Heart left ventricle (tissue), 13 donors: ENCODE data around the gene UBA6.

Experiments used
- POLR2A ChIP-seq, 2 donors: fragments of 450-650 bp; IDR thresholded peaks; one replicate each; pipeline ENCODE4 v1.6.1; 2017; ENCODE audit warnings: antibody characterized with exemption in 2 of 2, mild to moderate bottlenecking in 2 of 2, moderate library complexity in 2 of 2
- TF ChIP-seq, protein P1 (sequence below), 12 donors: fragments of 200-600 bp; sonication (generic) in 4 of 12; IDR thresholded peaks; one replicate each; pipeline versions ENCODE4 v1.5.0 to v1.8.0; 2018 to 2022; ENCODE audit warnings: antibody characterized with exemption in 12 of 12, mild to moderate bottlenecking in 5 of 12
- donor health status: ischemic (EF 13 %, LVEDD 7.1; RV severe dilation, severe dysfunction).
- donor health status: DM: no; HTN: yes; CAD: no.
- donor health status: DM: no; HTN: no; CAD: no.
- donor health status: ischemic (EF 25% LVEDD 6.9; RV normal size, moderate dysfunction).
- donor health status: ischemic (EF 25% LVEDD 5.7; RV mildly dilated, moderate dysfunction).
- donor health status: ischemic (EF 35%, LVEDD 5.7; RV mildly dilated, moderate dysfunction).
- donor health status: nonischemic (EF 11% LVEDD 7.7; RV severe dilation, severe dysfunction).
- donor health status: DM: yes; HTN: yes; CAD: no.
- donor health status: PGD.
- donor health status: ischemic (EF 29% LVEDD 5.4; RV normal size, mild dysfunction).
- donor health status: nonischemic (EF 23%, LVEDD 6.1; RV moderate dilation, normal function).

DNA sequence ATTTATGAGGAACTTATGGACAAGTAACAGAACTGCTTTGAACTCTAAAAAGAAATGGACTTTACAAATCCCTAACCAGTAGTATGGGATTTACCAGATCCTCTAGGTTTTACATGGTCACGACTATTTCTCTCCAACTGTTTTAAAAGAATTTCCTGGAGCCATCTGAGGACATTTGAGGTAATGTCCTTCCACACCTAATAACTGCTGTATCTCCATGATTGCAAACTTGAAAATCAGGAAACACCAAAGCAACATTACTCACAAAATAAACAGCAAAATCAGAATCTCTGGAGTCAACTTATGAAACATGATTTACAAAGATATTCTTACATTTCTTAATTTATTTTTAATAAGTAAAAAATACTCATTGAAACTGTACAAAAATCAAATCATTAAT is 84.5 kb downstream of the UBA6 start:
- TF ChIP-seq, protein P1, sequence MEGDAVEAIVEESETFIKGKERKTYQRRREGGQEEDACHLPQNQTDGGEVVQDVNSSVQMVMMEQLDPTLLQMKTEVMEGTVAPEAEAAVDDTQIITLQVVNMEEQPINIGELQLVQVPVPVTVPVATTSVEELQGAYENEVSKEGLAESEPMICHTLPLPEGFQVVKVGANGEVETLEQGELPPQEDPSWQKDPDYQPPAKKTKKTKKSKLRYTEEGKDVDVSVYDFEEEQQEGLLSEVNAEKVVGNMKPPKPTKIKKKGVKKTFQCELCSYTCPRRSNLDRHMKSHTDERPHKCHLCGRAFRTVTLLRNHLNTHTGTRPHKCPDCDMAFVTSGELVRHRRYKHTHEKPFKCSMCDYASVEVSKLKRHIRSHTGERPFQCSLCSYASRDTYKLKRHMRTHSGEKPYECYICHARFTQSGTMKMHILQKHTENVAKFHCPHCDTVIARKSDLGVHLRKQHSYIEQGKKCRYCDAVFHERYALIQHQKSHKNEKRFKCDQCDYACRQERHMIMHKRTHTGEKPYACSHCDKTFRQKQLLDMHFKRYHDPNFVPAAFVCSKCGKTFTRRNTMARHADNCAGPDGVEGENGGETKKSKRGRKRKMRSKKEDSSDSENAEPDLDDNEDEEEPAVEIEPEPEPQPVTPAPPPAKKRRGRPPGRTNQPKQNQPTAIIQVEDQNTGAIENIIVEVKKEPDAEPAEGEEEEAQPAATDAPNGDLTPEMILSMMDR (IDR thresholded peaks at IDR 0.05) = no peak
- TF ChIP-seq POLR2A (IDR thresholded peaks at IDR 0.05) = no peak
